ENCODE results near the gene ZRANB3. TPM values are rescaled to one million over a fixed set of nuclear protein-coding genes. Genes with fewer than 3 reads are reported as not detected.

ZRANB3 gene
- total and polyA plus RNA-seq, 2 donors (not counting 3 experiments of a cell fraction or from before 2014, with no cell fraction given), result 2.2 to 6.0 TPM

GRCh38 chr2:135258193-135258592 is 272.8 kb downstream of the ZRANB3 start:
- Histone ChIP-seq H3K79me2 (ENCODE audit: control insufficient read depth, insufficient read depth, low read length) (no peaks in the 10 kb centered on the region), H4K20me1 (replicated peaks; ENCODE audit: control insufficient read depth, extremely low read depth, insufficient read depth, low read length) (no peaks in the 10 kb centered on the region), H3K4me3 (replicated peaks in 1 of 3; ENCODE audit: insufficient read depth in 1 of 3, low read depth in 1 of 3, low read length in 3 of 3) (no peak overlapping the region), H3K9me1 (replicated peaks; ENCODE audit: control insufficient read depth, extremely low read depth, insufficient read depth, low read length) (no peaks in the 10 kb centered on the region), H2AFZ (ENCODE audit: low read depth, low read length) (no peak overlapping the region), H3K9me3 (replicated peaks; ENCODE audit: control insufficient read depth, insufficient read depth, low read length) (no peaks in the 10 kb centered on the region), H3K27me3 (ENCODE audit: control insufficient read depth in 2 of 2, insufficient read depth in 2 of 2, low read length in 2 of 2) (no peaks in the 10 kb centered on the region), H3K36me3 (ENCODE audit: control insufficient read depth in 2 of 2, extremely low read depth in 1 of 2, insufficient read depth in 2 of 2, low read length in 2 of 2) (no peaks in the 10 kb centered on the region), H3K27ac (ENCODE audit: insufficient read depth, low read depth, low read length) (no peak overlapping the region), H3K4me2 (ENCODE audit: insufficient read depth, low read length) (no peak overlapping the region), H3K9ac (replicated peaks; ENCODE audit: extremely low read depth, insufficient read depth, low read length) (no peak overlapping the region), H3K4me1 (ENCODE audit: control insufficient read depth, extremely low read depth, insufficient read depth, low read length) (no peaks in the 10 kb centered on the region)
- DNase-seq (ENCODE audit: low read depth, low spot score) (no peak), FAIRE-seq (no peak)
- POLR2A ChIA-PET, result no interaction called here
- TF ChIP-seq MYC (IDR thresholded peaks at IDR 0.05; ENCODE audit: low read depth, low read length) (no peak), CTCF (IDR thresholded peaks at IDR 0.05; ENCODE audit: extremely low read depth in 1 of 2, insufficient read depth in 1 of 2, low read depth in 1 of 2, low read length in 2 of 2) (no peak), GATA2 (IDR thresholded peaks at IDR 0.05; ENCODE audit: insufficient read depth, insufficient read length, low read depth, low read length) (no peak), JUN (IDR thresholded peaks at IDR 0.05; ENCODE audit: borderline replicate concordance, insufficient read depth, insufficient read length, low read depth) (no peak), EZH2 (IDR thresholded peaks at IDR 0.05; ENCODE audit: borderline replicate concordance, low read depth, low read length, severe bottlenecking) (no peak), MAX (IDR thresholded peaks at IDR 0.05; ENCODE audit: insufficient read depth, insufficient read length) (no peak), POLR2A (IDR thresholded peaks at IDR 0.05; ENCODE audit: low read depth, low read length) (no peak), FOS (IDR thresholded peaks at IDR 0.05; ENCODE audit: borderline replicate concordance, insufficient read depth, low read length) (no peak), POLR2AphosphoS5 (IDR thresholded peaks at IDR 0.05; ENCODE audit: insufficient read depth, low read depth, low read length) (no peak)
- CTCF ChIA-PET, result no interaction called here
- intact Hi-C loops (cut with micrococcal nuclease), result no loop called here
- BruUV-seq (replicated peaks), result no TSS peak
- dilution Hi-C loops (cut with MboI; ENCODE audit: extremely low pct_ligation_motif_present, low sequenced_read_pairs), result no loop called here

Data from endothelial cell of umbilical vein (primary cell).